T-helper 2 cell treated with Interferon-gamma antibody and Interleukin-4, amounts not matched to agents 5 μg/mL and 100 μg/mL, for 36 hours (primary cell): ENCODE results near the gene IL16.

Source experiments
- DNase-seq: peaks from one replicate; pipeline ENCODE4 v3.0.0; 2021; ENCODE audit warnings: low spot score
- H3K27ac Mint-ChIP-seq: one replicate; pipeline ENCODE4 v1.8.0; 2021; ENCODE audit warnings: mild to moderate bottlenecking, mixed read lengths
- H3K27me3 Mint-ChIP-seq: one replicate; pipeline ENCODE4 v1.8.0; 2021; ENCODE audit warnings: low read depth, mixed read lengths
- H3K36me3 Mint-ChIP-seq: one replicate; pipeline ENCODE4 v1.8.0; 2021; ENCODE audit warnings: low read depth, mixed read lengths
- H3K4me1 Mint-ChIP-seq: one replicate; pipeline ENCODE4 v1.8.0; 2021; ENCODE audit warnings: low read depth, mixed read lengths
- H3K4me3 Mint-ChIP-seq: one replicate; pipeline ENCODE4 v1.8.0; 2022; ENCODE audit warnings: mild to moderate bottlenecking, moderate library complexity, mixed read lengths
- H3K9me3 Mint-ChIP-seq: one replicate; pipeline ENCODE4 v1.8.0; 2021; ENCODE audit warnings: mixed read lengths

IL16 gene

DNA sequence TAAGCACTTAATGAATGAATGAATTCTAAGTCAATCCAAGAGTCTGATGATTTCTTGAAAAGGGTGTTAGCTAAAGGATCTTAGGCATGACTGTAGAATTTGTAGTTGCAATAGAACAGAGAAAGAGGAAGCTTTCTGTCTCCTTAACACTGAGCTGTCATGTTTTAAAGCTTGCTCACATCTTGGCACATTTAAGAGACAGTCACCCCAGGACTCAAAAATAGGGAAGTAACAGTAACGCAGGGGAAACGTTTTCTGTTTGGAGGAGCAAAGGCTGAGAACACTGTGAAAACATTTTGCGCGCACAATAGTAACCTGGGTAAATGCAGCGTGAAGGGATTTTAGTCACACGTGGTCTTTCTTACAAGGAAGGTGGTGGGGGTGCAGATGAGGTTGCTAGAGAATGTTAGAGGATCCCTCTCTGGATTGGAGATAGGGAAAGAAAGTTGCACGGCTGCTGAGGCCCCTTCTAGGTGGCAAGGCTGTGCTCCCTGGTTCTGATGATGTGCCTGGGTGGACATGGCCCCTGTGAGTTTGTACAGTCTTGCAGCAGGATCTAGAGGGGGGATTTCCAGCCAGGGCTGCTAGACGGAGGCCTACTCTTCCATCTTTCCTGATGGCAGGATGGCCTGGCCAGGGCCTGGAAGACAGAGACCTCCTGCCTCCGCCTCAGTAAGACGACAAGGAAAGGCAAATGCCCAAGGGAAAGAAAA, 115.2 kb downstream of the IL16 start:
- H3K27me3 Mint-ChIP-seq = no peaks in the 10 kb centered on the region
- H3K4me1 Mint-ChIP-seq = peaks cover 45% of the 10 kb centered on the region

DNA sequence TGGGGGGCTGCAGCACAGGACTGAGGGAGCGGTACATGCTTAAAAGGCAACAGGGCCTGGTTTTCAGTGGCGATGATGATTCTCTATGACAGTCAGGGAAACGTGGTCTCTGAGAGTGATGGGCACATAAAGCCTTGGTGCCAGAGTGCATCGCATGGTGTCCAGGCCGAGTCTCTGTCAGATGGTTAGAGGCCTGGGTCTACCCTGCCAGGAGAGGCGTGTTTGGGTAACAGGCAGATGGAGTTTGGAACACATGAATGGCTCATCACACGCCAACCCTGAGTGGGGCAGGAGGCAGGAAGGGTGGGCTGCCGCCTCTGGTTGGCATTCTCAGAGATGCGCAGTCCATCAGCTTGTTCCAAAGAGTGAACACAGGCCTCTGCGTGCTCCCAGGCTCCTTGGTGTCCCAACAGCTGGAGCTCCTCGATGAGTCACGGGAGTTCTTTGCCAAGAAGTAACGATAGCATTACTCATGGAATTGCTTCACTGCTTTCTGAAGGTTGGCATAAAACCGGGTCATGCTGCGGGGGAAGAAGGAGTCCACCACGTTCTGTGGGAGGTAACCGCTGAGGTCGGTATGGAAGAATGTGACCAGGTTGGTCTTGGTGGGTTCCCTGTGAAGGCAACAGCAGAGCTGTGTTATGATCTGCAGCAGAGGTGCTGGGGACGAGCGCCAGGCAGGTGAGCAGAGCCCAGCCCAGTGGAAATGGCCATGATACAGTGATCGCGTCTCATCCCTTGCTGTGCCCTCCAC, 116.3 kb downstream of the IL16 start:
- peaks cover 41% of the 10 kb centered on the region for H3K4me1 Mint-ChIP-seq
- no peak overlapping the region for H3K4me3 Mint-ChIP-seq
- H3K27ac Mint-ChIP-seq = no peak overlapping the region
- no peaks in the 10 kb centered on the region for H3K9me3 Mint-ChIP-seq
- no peaks in the 10 kb centered on the region for H3K27me3 Mint-ChIP-seq
- no peak for DNase-seq
- peaks cover 73% of the 10 kb centered on the region for H3K36me3 Mint-ChIP-seq

More for the DNA sequence above, 115.2 kb downstream of the IL16 start:
- no peak for DNase-seq
- peaks cover 77% of the 10 kb centered on the region for H3K36me3 Mint-ChIP-seq
- no peaks in the 10 kb centered on the region for H3K9me3 Mint-ChIP-seq
- no peak overlapping the region for H3K4me3 Mint-ChIP-seq
- H3K27ac Mint-ChIP-seq = peak overlapping the region; percentile 46

DNA sequence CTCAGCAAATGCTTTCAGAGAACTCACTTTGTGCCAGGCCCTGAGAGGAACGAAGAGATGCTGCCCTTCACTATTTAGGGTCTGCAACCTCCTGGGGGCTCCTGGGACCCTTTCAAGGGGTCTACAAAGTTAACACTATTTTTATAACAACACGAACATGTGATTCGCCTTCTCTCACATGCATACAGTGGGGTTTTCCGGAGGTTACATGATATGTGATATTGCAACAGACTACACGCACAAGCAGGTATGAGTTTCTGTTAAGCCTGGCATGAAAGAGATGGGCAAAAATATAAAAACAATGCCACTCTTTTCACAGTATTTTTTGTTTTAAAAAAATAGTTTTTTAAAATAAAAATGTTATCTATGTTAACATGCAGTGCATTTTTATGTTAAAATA, 117.0 kb downstream of the IL16 start:
- Mint-ChIP-seq H3K4me1 (peaks cover 41% of the 10 kb centered on the region), H3K9me3 (no peaks in the 10 kb centered on the region), H3K27ac (no peak overlapping the region), H3K4me3 (no peak overlapping the region), H3K36me3 (peaks cover 72% of the 10 kb centered on the region), H3K27me3 (no peaks in the 10 kb centered on the region)
- DNase-seq = no peak

DNA sequence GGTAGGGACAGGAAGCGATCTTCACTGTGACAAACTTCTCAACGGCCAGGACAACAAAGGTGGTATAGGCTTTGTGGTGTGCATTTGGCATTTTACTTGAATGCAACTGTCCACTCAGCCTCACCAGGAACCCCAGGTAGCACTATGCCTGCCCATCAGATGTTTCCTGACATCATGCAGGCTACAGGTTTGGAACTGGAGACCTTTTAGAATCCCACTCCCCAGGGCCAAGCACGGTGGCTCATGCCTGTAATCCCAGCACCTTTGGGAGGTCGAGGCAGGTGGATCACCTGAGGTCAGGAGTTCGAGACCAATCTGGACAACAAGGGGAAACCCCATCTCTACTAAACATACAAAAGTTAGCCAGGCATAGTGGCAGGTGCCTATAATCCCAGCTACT, 117.7 kb downstream of the IL16 start:
- peaks cover 37% of the 10 kb centered on the region for H3K4me1 Mint-ChIP-seq
- H3K27ac Mint-ChIP-seq = peak overlapping the region; percentile 70
- no peaks in the 10 kb centered on the region for H3K9me3 Mint-ChIP-seq
- H3K27me3 Mint-ChIP-seq = no peaks in the 10 kb centered on the region
- no peak overlapping the region for H3K4me3 Mint-ChIP-seq
- DNase-seq = no peak
- H3K36me3 Mint-ChIP-seq = peaks cover 69% of the 10 kb centered on the region

DNA sequence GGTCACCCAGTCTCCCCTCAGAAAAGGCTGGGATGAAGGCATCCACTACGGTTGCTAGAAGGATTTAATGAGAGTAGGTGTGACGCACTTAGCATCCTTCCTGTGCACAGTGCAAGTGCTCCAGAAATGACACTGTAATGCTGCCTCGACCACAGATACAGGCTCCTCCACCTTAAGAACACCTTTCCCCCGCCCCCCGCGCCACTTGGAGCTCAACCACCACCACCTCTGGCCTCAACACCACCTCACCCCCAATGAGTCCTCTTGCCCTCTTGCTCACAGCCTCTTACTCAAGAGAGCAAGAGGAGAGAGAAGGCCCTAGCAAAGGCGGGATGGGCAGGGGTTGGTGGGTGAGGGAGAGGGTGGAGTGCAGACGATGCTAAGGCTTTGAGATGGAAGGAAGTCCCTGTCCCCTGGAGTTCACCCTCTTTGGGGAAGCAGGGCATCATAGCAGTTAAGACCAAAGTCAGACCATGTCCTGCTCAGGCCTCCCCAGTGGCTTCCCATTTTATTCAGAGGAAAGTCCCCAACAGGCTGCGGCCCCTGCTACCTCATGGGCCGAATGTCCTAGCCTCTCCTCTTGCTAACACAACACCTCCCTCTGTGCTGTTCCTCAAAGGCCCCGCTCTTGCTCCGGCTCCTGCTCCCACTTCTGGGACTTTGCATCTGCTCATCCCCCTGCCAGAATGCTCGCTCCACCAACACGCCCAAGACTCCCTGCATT, 118.9 kb downstream of the IL16 start:
- H3K27ac Mint-ChIP-seq = peak overlapping the region; percentile 42
- H3K27me3 Mint-ChIP-seq = no peaks in the 10 kb centered on the region
- DNase-seq = no peak
- H3K4me3 Mint-ChIP-seq = no peak overlapping the region
- peaks cover 29% of the 10 kb centered on the region for H3K4me1 Mint-ChIP-seq
- peaks cover 59% of the 10 kb centered on the region for H3K36me3 Mint-ChIP-seq
- no peaks in the 10 kb centered on the region for H3K9me3 Mint-ChIP-seq

DNA sequence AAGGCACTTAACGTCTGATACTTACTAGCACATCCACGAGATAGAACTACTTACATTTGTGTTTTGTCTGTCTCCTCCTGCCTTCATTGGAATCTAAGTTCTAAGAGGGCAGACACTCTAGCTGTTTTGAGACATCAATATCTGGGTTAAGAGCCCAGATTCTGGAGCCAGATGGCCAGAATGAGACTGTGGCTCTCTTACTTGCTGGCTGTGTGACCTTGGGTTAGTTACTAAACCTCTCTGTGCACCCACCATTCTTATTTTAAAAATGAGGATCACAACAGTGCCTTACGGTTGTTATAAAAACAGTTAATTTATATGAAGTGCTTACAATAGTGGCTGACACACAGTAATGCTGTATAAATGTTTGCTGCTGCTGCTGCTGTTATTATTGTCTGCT, 119.6 kb downstream of the IL16 start:
- Mint-ChIP-seq H3K27ac (peak overlapping the region; percentile 42), H3K4me1 (peaks cover 23% of the 10 kb centered on the region)

DNA sequence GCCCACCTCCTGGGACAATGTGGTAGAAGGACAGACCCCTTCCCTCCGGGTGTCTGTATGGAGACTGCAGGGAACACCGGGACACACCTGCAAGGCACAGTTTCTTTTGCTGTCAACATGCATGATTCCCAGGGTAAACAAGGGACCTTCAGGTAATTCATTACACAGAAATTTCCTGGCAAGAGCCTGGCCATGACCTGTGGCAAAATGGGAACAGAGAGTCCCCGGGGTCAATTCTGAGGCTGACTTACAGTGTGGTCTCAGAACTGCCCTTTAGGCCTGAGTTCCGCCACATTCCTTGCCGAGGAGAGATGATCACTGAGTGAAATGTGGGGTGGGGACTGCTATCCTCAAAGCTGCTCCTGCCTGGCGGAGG, 121.0 kb downstream of the IL16 start:
- H3K27ac Mint-ChIP-seq = no peak overlapping the region
- peaks cover 39% of the 10 kb centered on the region for H3K36me3 Mint-ChIP-seq
- no peak overlapping the region for H3K4me3 Mint-ChIP-seq
- H3K9me3 Mint-ChIP-seq = no peaks in the 10 kb centered on the region
- peaks cover 18% of the 10 kb centered on the region for H3K4me1 Mint-ChIP-seq
- no peaks in the 10 kb centered on the region for H3K27me3 Mint-ChIP-seq
- no peak for DNase-seq

More for the DNA sequence above, 119.6 kb downstream of the IL16 start:
- no peaks in the 10 kb centered on the region for H3K27me3 Mint-ChIP-seq
- no peak for DNase-seq
- no peak overlapping the region for H3K4me3 Mint-ChIP-seq
- H3K36me3 Mint-ChIP-seq = peaks cover 52% of the 10 kb centered on the region
- no peaks in the 10 kb centered on the region for H3K9me3 Mint-ChIP-seq

DNA sequence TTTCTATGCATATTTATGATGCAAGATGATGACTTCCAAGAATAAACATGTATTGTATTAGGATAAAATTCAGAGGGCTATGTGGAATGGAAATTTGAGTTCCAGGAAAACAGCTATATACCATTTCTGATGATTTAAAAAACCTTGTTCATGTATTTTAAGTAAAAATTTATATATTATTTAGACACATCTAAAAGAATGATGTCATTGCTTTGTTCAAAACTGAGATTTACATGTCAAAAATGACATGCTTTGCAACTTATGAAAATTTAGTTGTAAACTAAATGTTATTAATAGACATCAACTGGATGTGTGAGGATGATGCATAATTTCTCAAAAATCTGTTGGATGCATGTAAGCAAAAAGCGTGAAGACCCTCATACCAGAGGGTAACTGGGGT, 125.0 kb downstream of the IL16 start:
- H3K36me3 Mint-ChIP-seq = peaks cover 19% of the 10 kb centered on the region
- H3K4me1 Mint-ChIP-seq = peaks cover 20% of the 10 kb centered on the region
- no peak overlapping the region for H3K27ac Mint-ChIP-seq
- no peak overlapping the region for H3K4me3 Mint-ChIP-seq
- DNase-seq = no peak
- H3K9me3 Mint-ChIP-seq = no peaks in the 10 kb centered on the region
- no peaks in the 10 kb centered on the region for H3K27me3 Mint-ChIP-seq

DNA sequence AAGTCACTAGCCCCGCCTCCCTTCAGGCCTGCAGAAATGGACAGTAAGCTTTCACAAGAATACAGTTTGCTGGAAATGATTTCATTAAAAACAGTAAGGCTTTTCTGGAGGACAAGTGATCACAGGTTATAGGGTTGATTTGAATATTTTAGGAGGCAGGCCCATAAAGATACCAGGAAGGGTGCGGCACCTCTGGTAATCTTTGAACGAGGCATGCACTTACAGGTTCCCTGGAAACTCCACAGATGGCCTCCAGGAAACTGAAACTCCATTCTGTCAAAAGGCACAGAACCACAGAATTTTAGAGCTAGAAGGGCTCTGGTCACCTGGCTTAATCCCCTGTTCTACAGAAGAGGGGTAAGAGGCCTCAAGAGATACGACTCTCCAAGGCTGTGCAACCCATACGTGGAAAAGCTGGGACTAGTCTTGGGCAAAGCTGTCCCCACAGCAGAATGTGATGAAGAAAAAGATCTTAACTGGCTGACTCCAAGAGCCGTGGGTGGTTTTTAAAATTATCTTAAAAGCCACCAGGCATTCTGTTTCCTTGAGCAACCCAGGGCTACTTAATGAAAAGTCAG, 126.1 kb downstream of the IL16 start:
- H3K4me1 Mint-ChIP-seq = peaks cover 29% of the 10 kb centered on the region
- no peaks in the 10 kb centered on the region for H3K9me3 Mint-ChIP-seq
- H3K27ac Mint-ChIP-seq = peak overlapping the region; percentile 8
- peaks cover 12% of the 10 kb centered on the region for H3K36me3 Mint-ChIP-seq
- no peak for DNase-seq
- H3K27me3 Mint-ChIP-seq = no peaks in the 10 kb centered on the region
- H3K4me3 Mint-ChIP-seq = peak overlapping the region; percentile 62

DNA sequence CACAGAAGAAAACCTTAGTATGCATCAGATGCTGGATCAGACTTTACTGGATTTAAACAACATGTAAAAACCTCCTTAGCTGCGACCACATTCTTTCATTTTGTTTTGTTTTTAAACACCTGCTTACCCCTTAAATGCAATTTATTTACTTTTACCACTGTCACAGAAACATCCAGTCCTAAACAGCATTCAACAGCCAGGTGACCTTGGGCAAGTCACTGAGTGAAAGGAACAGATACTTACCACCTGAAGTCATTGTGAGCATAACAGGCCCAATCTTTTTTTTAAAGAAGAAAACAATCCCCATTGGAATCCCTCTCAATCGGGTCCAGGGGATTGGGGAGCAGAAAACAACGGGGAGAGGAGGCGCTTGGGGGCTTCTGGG, 126.9 kb downstream of the IL16 start:
- Mint-ChIP-seq H3K27me3 (no peaks in the 10 kb centered on the region), H3K4me1 (peaks cover 29% of the 10 kb centered on the region), H3K36me3 (peaks cover 7% of the 10 kb centered on the region), H3K4me3 (peak overlapping the region; percentile 98), H3K9me3 (no peaks in the 10 kb centered on the region), H3K27ac (peak overlapping the region; percentile 72)
- DNase-seq = no peak

DNA sequence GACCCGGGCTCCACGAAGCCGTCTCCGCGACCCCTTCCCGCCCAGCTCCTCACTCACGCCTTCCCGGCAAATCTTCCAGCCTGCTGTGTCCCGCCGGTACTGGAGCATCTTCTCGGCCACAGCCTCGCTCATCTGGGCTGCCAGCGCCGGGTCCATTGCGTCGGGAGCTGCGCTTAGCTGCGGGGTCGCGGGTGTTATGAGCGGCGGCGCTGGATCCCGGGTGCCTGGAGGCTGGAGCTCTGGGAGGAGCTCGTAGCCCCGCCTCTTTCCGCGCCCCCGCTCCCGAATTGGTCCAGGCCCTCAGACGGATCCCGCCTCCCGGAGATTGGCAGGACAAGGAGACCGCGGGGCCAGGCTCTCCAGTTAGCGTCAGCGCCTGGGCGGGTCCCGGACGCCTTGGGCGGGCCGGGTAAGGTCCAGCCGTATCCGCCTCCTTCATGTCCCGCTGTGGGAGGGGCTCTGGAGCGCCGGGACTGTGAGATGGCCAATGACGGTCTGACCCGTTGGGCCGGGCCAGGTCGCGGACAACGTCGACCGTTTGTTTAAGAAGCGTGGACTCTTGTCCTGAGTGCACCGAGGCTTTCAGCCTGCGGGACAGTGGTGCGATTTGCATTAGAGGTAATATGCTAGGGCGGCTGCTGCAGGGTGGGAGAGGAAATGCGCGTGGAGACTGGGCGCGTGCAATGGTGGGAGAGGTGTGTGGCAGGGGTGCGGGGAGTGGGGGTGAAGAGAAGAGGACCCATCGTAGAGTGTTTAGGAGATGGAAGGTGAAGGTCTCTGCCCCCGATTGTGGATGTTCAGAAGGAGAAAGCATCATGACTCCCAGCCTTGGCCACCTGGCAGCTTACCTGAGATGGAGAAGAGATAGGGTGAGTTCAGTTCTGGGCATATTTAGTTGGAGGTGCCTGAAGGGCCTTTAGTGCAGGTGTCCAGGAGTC, 127.5 kb downstream of the IL16 start, which contains the start of gene STARD5:
Gene STARD5 (minus strand): TSS at position 198 of the 938 bp plus-strand sequence. CDS start 42 bp downstream, at position 156.
- Mint-ChIP-seq H3K27ac (peak within 1 kb of the TSS; percentile 89), H3K4me1 (peaks cover 29% of the 10 kb centered on the region), H3K9me3 (no peaks in the 10 kb centered on the region), H3K27me3 (no peaks in the 10 kb centered on the region), H3K4me3 (peak within 1 kb of the TSS; percentile 98), H3K36me3 (peaks cover 3% of the 10 kb centered on the region)
- peak; percentile 98 for DNase-seq

DNA sequence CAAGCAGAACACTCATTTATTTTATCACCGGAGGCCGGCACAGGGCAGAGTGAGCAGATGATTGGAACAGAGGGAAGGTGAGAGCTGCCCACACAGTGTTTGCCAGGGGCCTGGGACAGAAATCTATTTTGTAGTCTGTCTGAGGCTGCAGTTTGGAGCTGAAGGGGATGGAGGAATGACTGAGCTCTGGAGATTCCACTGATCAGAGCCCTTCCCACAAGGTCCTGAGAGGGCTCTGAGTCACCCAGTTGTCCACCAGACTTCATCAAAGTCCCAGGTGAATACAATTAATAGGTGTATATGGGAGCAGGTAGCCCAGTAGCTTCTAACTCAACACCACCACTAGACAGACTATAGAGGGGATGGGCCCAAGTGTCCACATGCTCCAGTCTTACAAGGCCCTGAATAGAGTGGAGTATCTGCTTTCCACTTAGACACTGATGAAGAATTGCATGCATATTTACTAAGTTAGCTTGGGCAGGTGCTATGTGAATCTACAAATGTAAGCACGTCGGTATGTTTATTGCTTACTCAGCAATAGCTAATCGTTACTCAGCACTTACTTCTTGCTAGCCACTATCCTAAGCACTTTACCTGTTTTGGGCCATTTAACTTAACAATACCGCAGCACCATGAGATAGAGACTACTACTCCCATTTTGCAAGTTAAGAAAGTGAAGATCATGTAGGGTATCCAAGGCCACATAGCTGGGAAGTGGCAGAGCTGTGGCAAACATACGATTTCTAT, 130.0 kb downstream of the IL16 start:
- no peaks in the 10 kb centered on the region for H3K36me3 Mint-ChIP-seq
- H3K4me1 Mint-ChIP-seq = peaks cover 34% of the 10 kb centered on the region
- H3K27ac Mint-ChIP-seq = no peak overlapping the region

More for the DNA sequence above, 130.0 kb downstream of the IL16 start:
- DNase-seq = no peak
- no peak overlapping the region for H3K4me3 Mint-ChIP-seq
- no peaks in the 10 kb centered on the region for H3K27me3 Mint-ChIP-seq
- no peaks in the 10 kb centered on the region for H3K9me3 Mint-ChIP-seq
